BLaER1 treated with 17β-estradiol and CSF1 and Interleukin-3, amounts not matched to agents 10 nM and 100 nM (cell line): ENCODE data around the gene KCNAB2.

Source experiments
- H3K27ac ChIP-seq, 11 experiments: shearing (Covaris generic); formaldehyde crosslinking; 2 replicates each; pipeline ENCODE4 v1.8.1; 2022
- H3K27me3 ChIP-seq, 11 experiments: shearing (Covaris generic); formaldehyde crosslinking; 2 replicates each; pipeline ENCODE4 v1.8.1; 2022
- H3K36me3 ChIP-seq, 11 experiments: shearing (Covaris generic); formaldehyde crosslinking; 2 replicates each; pipeline ENCODE4 v1.8.1; 2022
- H3K4me1 ChIP-seq, 10 experiments: shearing (Covaris generic); formaldehyde crosslinking; 2 replicates each; pipeline ENCODE4 v1.8.1; 2022
- H3K4me2 ChIP-seq, 11 experiments: shearing (Covaris generic); formaldehyde crosslinking; 2 replicates each; pipeline ENCODE4 v1.8.1; 2022
- H3K4me3 ChIP-seq, 10 experiments: shearing (Covaris generic); formaldehyde crosslinking; 2 replicates each; pipeline ENCODE4 v1.8.1; 2022
- H3K9ac ChIP-seq, 11 experiments: shearing (Covaris generic); formaldehyde crosslinking; 2 replicates each; pipeline ENCODE4 v1.8.1; 2022
- H3K9me3 ChIP-seq, 11 experiments: shearing (Covaris generic); formaldehyde crosslinking; replicated peaks in 1 of 11; 2 replicates each; pipeline ENCODE4 v1.8.1; 2022
- H4K20me1 ChIP-seq, 11 experiments: shearing (Covaris generic); formaldehyde crosslinking; 2 replicates each; pipeline ENCODE4 v1.8.1; 2022
- Cebpa-rat ChIP-seq, 11 experiments: shearing (Covaris generic); IDR thresholded peaks; 2 replicates each; pipeline ENCODE4 v1.8.1; 2022

KCNAB2 gene

GRCh38 chr1:6023346-6023745 lies 22.3 kb upstream of the KCNAB2 start:
- Histone ChIP-seq H3K4me3 (no peak overlapping the region), H3K9ac (no peak overlapping the region), H3K4me2 (peak overlapping the region in 1 of 11 experiments; percentile 0; a peak in 1 of 22 replicates), H3K27ac (no peak overlapping the region), H4K20me1 (peaks cover 0 to 11% (median 0%) of the 10 kb centered on the region in 11 experiments; a peak in 6 of 22 replicates), H3K36me3 (peaks cover 0 to 3% (median 0%) of the 10 kb centered on the region in 11 experiments; a peak in 4 of 22 replicates), H3K4me1 (peaks cover 17 to 57% (median 22%) of the 10 kb centered on the region in 10 experiments), H3K27me3 (no peaks in the 10 kb centered on the region), H3K9me3 (peaks cover 0 to 9% (median 0%) of the 10 kb centered on the region in 11 experiments; a peak in 6 of 22 replicates)
- TF ChIP-seq Cebpa-rat (IDR thresholded peaks at IDR 0.05), result no peak

GRCh38 chr1:6024376-6024775 lies 21.3 kb upstream of the KCNAB2 start:
- Histone ChIP-seq H3K4me1 (peaks cover 28 to 65% (median 31%) of the 10 kb centered on the region in 10 experiments), H4K20me1 (peaks cover under 1 to 19% (median 4%) of the 10 kb centered on the region in 11 experiments; a peak in 16 of 22 replicates), H3K4me3 (peak overlapping the region in 1 of 10 experiments; percentile 70; a peak in 3 of 20 replicates), H3K36me3 (peaks cover 3 to 11% (median 10%) of the 10 kb centered on the region in 11 experiments; a peak in 21 of 22 replicates), H3K27ac (peak overlapping the region in 8 of 11 experiments; percentile 90 to 99 (median 97); a peak in 13 of 22 replicates), H3K9ac (peak overlapping the region in 8 of 11 experiments; percentile 5 to 97 (median 92); a peak in 9 of 22 replicates), H3K4me2 (peak overlapping the region; percentile 87 to 100 (median 97)), H3K9me3 (peaks cover 0 to 9% (median 0%) of the 10 kb centered on the region in 11 experiments; a peak in 6 of 22 replicates), H3K27me3 (no peaks in the 10 kb centered on the region)
- no peak for TF ChIP-seq Cebpa-rat (IDR thresholded peaks at IDR 0.05)

- H3K4me1 ChIP-seq, result peaks cover 39 to 76% (median 42%) of the 10 kb centered on the region in 10 experiments
- TF ChIP-seq Cebpa-rat (IDR thresholded peaks at IDR 0.05), result no peak
- peak overlapping the region; percentile 60 to 92 (median 82) for H3K4me3 ChIP-seq
- peak overlapping the region; percentile 87 to 100 (median 97) for H3K4me2 ChIP-seq
- H3K9ac ChIP-seq, result peak overlapping the region; percentile 80 to 97 (median 93)
- peaks cover 9 to 23% (median 15%) of the 10 kb centered on the region in 11 experiments; a peak in 19 of 22 replicates for H4K20me1 ChIP-seq
- peaks cover 0 to 9% (median 0%) of the 10 kb centered on the region in 11 experiments; a peak in 6 of 22 replicates for H3K9me3 ChIP-seq
- peaks cover 12 to 22% (median 21%) of the 10 kb centered on the region in 11 experiments for H3K36me3 ChIP-seq
- H3K27me3 ChIP-seq, result no peaks in the 10 kb centered on the region
- H3K27ac ChIP-seq, result peak overlapping the region; percentile 81 to 99 (median 97)
Measured at GRCh38 chr1:6025269-6026094, 20.2 kb upstream of the KCNAB2 start.

GRCh38 chr1:6026095-6026809 lies 19.4 kb upstream of the KCNAB2 start:
- H3K4me2 ChIP-seq, result peak overlapping the region; percentile 87 to 100 (median 97)
- H4K20me1 ChIP-seq, result peaks cover 15 to 30% (median 23%) of the 10 kb centered on the region in 11 experiments; a peak in 21 of 22 replicates
- H3K9me3 ChIP-seq, result peaks cover 0 to 9% (median 0%) of the 10 kb centered on the region in 11 experiments; a peak in 6 of 22 replicates
- peak overlapping the region; percentile 80 to 97 (median 93) for H3K9ac ChIP-seq
- peak overlapping the region; percentile 81 to 99 (median 97) for H3K27ac ChIP-seq
- H3K36me3 ChIP-seq, result peaks cover 15 to 29% (median 27%) of the 10 kb centered on the region in 11 experiments
- H3K27me3 ChIP-seq, result no peaks in the 10 kb centered on the region
- no peak for TF ChIP-seq Cebpa-rat (IDR thresholded peaks at IDR 0.05)
- H3K4me3 ChIP-seq, result peak overlapping the region; percentile 60 to 92 (median 82)
- H3K4me1 ChIP-seq, result peaks cover 46 to 83% (median 50%) of the 10 kb centered on the region in 10 experiments

DNA sequence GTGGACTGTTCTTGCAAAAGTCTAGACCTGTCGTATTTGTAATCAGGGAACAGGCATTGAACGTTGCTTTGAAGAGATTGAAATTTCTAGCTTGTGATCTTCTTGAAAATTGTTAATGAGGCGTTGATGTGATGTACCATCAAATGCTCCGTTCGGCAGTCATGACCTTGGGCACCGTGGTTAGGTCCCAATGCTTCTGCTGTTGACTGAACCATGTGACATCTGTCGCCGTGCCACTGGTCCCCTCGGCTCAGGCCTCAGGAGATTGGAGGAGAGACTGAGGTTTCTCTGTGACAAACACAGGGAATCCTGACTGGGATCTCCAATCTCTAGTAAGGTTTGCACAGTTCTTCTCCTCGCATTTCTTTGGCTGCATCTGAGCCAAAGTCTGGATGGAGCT lies 18.1 kb upstream of the KCNAB2 start:
- peaks cover 28 to 44% (median 36%) of the 10 kb centered on the region in 11 experiments; a peak in 21 of 22 replicates for H4K20me1 ChIP-seq
- TF ChIP-seq Cebpa-rat (IDR thresholded peaks at IDR 0.05), result no peak
- peaks cover 18 to 43% (median 39%) of the 10 kb centered on the region in 11 experiments for H3K36me3 ChIP-seq
- peak overlapping the region; percentile 80 to 97 (median 93) for H3K9ac ChIP-seq
- peak overlapping the region; percentile 60 to 92 (median 82) for H3K4me3 ChIP-seq
- peaks cover 59 to 95% (median 63%) of the 10 kb centered on the region in 10 experiments for H3K4me1 ChIP-seq
- H3K27ac ChIP-seq, result peak overlapping the region; percentile 81 to 99 (median 97); a peak in 21 of 22 replicates
- H3K4me2 ChIP-seq, result peak overlapping the region; percentile 87 to 100 (median 97)
- no peaks in the 10 kb centered on the region for H3K27me3 ChIP-seq
- no peaks in the 10 kb centered on the region for H3K9me3 ChIP-seq

GRCh38 chr1:6028042-6028850 lies 17.4 kb upstream of the KCNAB2 start:
- H3K4me1 ChIP-seq, result peaks cover 64 to 95% (median 69%) of the 10 kb centered on the region in 10 experiments
- H3K9me3 ChIP-seq, result no peaks in the 10 kb centered on the region
- H3K27ac ChIP-seq, result peak overlapping the region; percentile 81 to 99 (median 97)
- peak overlapping the region; percentile 87 to 100 (median 97) for H3K4me2 ChIP-seq
- H3K4me3 ChIP-seq, result peak overlapping the region; percentile 60 to 92 (median 82)
- H4K20me1 ChIP-seq, result peaks cover 35 to 50% (median 43%) of the 10 kb centered on the region in 11 experiments
- peak; percentile 29 to 90 (median 82); a peak in 18 of 22 replicates for TF ChIP-seq Cebpa-rat (IDR thresholded peaks at IDR 0.05)
- peak overlapping the region; percentile 80 to 97 (median 93) for H3K9ac ChIP-seq
- H3K36me3 ChIP-seq, result peaks cover 18 to 49% (median 44%) of the 10 kb centered on the region in 11 experiments
- no peaks in the 10 kb centered on the region for H3K27me3 ChIP-seq

DNA sequence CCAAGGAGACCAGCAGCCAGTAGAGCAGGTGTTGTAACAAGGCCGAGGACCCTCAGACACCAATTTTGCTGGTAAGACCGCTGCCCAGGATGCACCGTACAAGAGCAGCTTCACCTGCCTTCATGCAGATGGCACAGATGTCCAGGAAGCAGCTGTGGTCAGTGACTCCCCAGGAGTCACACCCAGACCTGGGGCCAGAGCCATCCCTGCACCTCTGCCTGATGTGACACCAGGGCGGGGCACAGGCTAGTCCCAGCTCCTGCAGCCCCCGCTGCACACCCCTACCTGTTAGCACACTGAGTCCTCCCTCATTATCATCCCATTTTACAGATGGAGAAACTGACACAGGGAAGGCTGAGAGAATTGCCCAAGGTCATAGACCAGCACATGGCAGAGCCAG lies 16.3 kb upstream of the KCNAB2 start:
- no peak for TF ChIP-seq Cebpa-rat (IDR thresholded peaks at IDR 0.05)
- peak overlapping the region; percentile 81 to 99 (median 97); a peak in 21 of 22 replicates for H3K27ac ChIP-seq
- peaks cover 75 to 99% (median 77%) of the 10 kb centered on the region in 10 experiments for H3K4me1 ChIP-seq
- H3K27me3 ChIP-seq, result no peaks in the 10 kb centered on the region
- H3K9ac ChIP-seq, result peak overlapping the region in 10 of 11 experiments; percentile 80 to 97 (median 93); a peak in 18 of 22 replicates
- H3K4me2 ChIP-seq, result peak overlapping the region; percentile 87 to 100 (median 97)
- H3K9me3 ChIP-seq, result no peaks in the 10 kb centered on the region
- peaks cover 22 to 60% (median 55%) of the 10 kb centered on the region in 11 experiments for H3K36me3 ChIP-seq
- H4K20me1 ChIP-seq, result peaks cover 46 to 61% (median 54%) of the 10 kb centered on the region in 11 experiments
- H3K4me3 ChIP-seq, result peak overlapping the region in 9 of 10 experiments; percentile 70 to 92 (median 82); a peak in 16 of 20 replicates
